Femur (tissue), 1 donor: ENCODE results near the gene DGKQ.

ENCODE experiments used
- DNase-seq: peaks from one replicate; pipeline ENCODE4 v3.0.0-alpha.2; 2017

DGKQ gene

GRCh38 chr4:973431-974397 lies at the start of gene DGKQ:
DGKQ (minus strand) TSS chr4:973569; CDS start chr4:973482, 87 bp downstream.
- peak; percentile 94 for DNase-seq

- DNase-seq = no peak
Measured at GRCh38 chr4:1022739-1023066, 49.3 kb upstream of the DGKQ start.

- no peak for DNase-seq
Measured at GRCh38 chr4:1022051-1022738, 48.8 kb upstream of the DGKQ start.

GRCh38 chr4:1021386-1022050 lies 48.1 kb upstream of the DGKQ start:
- no peak for DNase-seq

- DNase-seq = no peak
Measured at GRCh38 chr4:1019729-1020470, 46.5 kb upstream of the DGKQ start.

- no peak for DNase-seq
Measured at GRCh38 chr4:1019320-1019719, 46.0 kb upstream of the DGKQ start.

- DNase-seq = no peak
Measured at GRCh38 chr4:1018147-1019020, 45.0 kb upstream of the DGKQ start.

- no peak for DNase-seq
Measured at GRCh38 chr4:1017706-1018105, 44.3 kb upstream of the DGKQ start.

GRCh38 chr4:1017211-1017610 lies 43.8 kb upstream of the DGKQ start:
- DNase-seq = no peak

- no peak for DNase-seq
Measured at GRCh38 chr4:1015746-1016145, 42.4 kb upstream of the DGKQ start.

GRCh38 chr4:1015179-1015578 lies 41.8 kb upstream of the DGKQ start:
- DNase-seq = no peak

- peak; percentile 73 for DNase-seq
Measured at GRCh38 chr4:1014291-1015167, 41.2 kb upstream of the DGKQ start.

GRCh38 chr4:1013225-1014073 lies 40.1 kb upstream of the DGKQ start:
- no peak for DNase-seq

- DNase-seq = peak; percentile 66
Measured at GRCh38 chr4:1012034-1012739, 38.8 kb upstream of the DGKQ start.

GRCh38 chr4:1011666-1012033 lies 38.3 kb upstream of the DGKQ start:
- no peak for DNase-seq

GRCh38 chr4:1011022-1011665 lies 37.8 kb upstream of the DGKQ start, which contains the start of gene FGFRL1:
FGFRL1 (plus strand) TSS chr4:1011626; CDS start chr4:1012486, 860 bp downstream.
- peak; percentile 96 for DNase-seq

GRCh38 chr4:1010395-1011021 lies 37.1 kb upstream of the DGKQ start:
- peak; percentile 77 for DNase-seq
